Stimulated activated CD8-positive, alpha-beta memory T cell treated with anti-CD3 and anti-CD28 coated beads, Interleukin-12 subunit alpha, Interleukin-12 subunit beta, amount 100 ng/mL, for 1 hour (primary cell): ENCODE data around the gene BCAS3.
A peak's percentile ranks its signal among the peaks of the same experiment; 100 is the strongest.

Source experiments
- DNase-seq: peaks from one replicate; pipeline ENCODE4 v3.0.0-alpha.2; 2020; ENCODE audit warnings: low read depth

The BCAS3 gene

GRCh38 chr17:60675997-60676396, 1.7 kb upstream of the BCAS3 start:
- DNase-seq: no peak

GRCh38 chr17:60676758-60677307, 818 bp upstream of the BCAS3 start:
- no peak for DNase-seq

- no peak for DNase-seq
Observed at GRCh38 chr17:60678118-60678444, 430 bp downstream of the BCAS3 start.

GRCh38 chr17:60679287-60679686, 1.6 kb downstream of the BCAS3 start:
- no peak for DNase-seq

- no peak for DNase-seq
Observed at GRCh38 chr17:60680754-60681153, 3.1 kb downstream of the BCAS3 start.

GRCh38 chr17:60685437-60685836, 7.8 kb downstream of the BCAS3 start:
- no peak for DNase-seq

- no peak for DNase-seq
Observed at GRCh38 chr17:60695960-60696359, 18.3 kb downstream of the BCAS3 start.

- DNase-seq: no peak
Observed at GRCh38 chr17:60699090-60699489, 21.4 kb downstream of the BCAS3 start.

GRCh38 chr17:60704170-60704569, 26.5 kb downstream of the BCAS3 start:
- DNase-seq: no peak

GRCh38 chr17:60712675-60713074, 35.0 kb downstream of the BCAS3 start:
- DNase-seq: no peak

GRCh38 chr17:60713608-60714007, 36.0 kb downstream of the BCAS3 start:
- no peak for DNase-seq

- no peak for DNase-seq
Observed at GRCh38 chr17:60716766-60717165, 39.1 kb downstream of the BCAS3 start.

- no peak for DNase-seq
Observed at GRCh38 chr17:60717814-60718213, 40.2 kb downstream of the BCAS3 start.

GRCh38 chr17:60720763-60721531, 43.3 kb downstream of the BCAS3 start:
- peak; percentile 15 for DNase-seq

GRCh38 chr17:60724647-60725046, 47.0 kb downstream of the BCAS3 start:
- no peak for DNase-seq

GRCh38 chr17:60729854-60730253, 52.2 kb downstream of the BCAS3 start:
- DNase-seq: no peak

GRCh38 chr17:60730273-60730672, 52.6 kb downstream of the BCAS3 start:
- no peak for DNase-seq

GRCh38 chr17:60738287-60738686, 60.6 kb downstream of the BCAS3 start:
- no peak for DNase-seq

GRCh38 chr17:60740584-60740983, 62.9 kb downstream of the BCAS3 start:
- no peak for DNase-seq

GRCh38 chr17:60741031-60741430, 63.4 kb downstream of the BCAS3 start:
- no peak for DNase-seq

- DNase-seq: no peak
Observed at GRCh38 chr17:60743282-60743681, 65.6 kb downstream of the BCAS3 start.

- DNase-seq: no peak
Observed at GRCh38 chr17:60743799-60744198, 66.1 kb downstream of the BCAS3 start.

- DNase-seq: no peak
Observed at GRCh38 chr17:60744355-60744966, 66.8 kb downstream of the BCAS3 start.

GRCh38 chr17:60745544-60745943, 67.9 kb downstream of the BCAS3 start:
- no peak for DNase-seq
